ENCODE data around the gene FBXO44. TPM values are rescaled to one million over a fixed set of nuclear protein-coding genes. Genes with fewer than 3 reads are reported as not detected.

The FBXO44 gene
- polyA plus RNA-seq, 1 experiment, result 24.4 TPM

DNA sequence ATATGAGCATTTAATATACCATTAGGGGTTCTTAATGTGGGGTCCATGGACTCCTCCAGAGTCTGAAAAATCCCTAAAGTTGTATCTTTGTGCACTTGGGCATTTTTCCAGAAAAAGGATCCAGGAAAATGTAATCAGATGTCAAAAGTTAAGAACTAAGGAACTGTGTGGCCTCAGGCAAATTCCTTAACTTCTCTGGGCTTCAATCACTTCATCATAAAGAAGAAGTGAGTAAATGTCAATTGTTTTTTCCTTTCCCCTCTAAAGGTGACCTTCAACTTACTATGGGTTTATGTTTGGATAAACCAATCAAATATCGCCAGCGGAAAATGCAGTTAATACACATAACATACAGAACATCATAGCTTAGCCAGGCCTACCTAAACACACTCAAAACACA is 23.8 kb downstream of the FBXO44 start:
- TF ChIP-seq, protein P1, sequence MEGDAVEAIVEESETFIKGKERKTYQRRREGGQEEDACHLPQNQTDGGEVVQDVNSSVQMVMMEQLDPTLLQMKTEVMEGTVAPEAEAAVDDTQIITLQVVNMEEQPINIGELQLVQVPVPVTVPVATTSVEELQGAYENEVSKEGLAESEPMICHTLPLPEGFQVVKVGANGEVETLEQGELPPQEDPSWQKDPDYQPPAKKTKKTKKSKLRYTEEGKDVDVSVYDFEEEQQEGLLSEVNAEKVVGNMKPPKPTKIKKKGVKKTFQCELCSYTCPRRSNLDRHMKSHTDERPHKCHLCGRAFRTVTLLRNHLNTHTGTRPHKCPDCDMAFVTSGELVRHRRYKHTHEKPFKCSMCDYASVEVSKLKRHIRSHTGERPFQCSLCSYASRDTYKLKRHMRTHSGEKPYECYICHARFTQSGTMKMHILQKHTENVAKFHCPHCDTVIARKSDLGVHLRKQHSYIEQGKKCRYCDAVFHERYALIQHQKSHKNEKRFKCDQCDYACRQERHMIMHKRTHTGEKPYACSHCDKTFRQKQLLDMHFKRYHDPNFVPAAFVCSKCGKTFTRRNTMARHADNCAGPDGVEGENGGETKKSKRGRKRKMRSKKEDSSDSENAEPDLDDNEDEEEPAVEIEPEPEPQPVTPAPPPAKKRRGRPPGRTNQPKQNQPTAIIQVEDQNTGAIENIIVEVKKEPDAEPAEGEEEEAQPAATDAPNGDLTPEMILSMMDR (IDR thresholded peaks at IDR 0.05; ENCODE audit: insufficient read depth, low read depth, low read length), result no peak
- ChIA-PET CTCF (interaction anchor here (1.3 to 1.9 kb wide), 2 partner anchors 14 to 641 kb away, joined by 3 to 6 read pairs; partner anchors contain the start of gene FBXO6), POLR2A (no interaction called here)
- no peak for DNase-seq (ENCODE audit: low read depth)
- Histone ChIP-seq H3K27me3 (ENCODE audit: control insufficient read depth, insufficient read depth, low read length) (no peaks in the 10 kb centered on the region), H3K36me3 (ENCODE audit: control insufficient read depth, insufficient read depth, low read length) (peaks cover 19% of the 10 kb centered on the region), H3K4me3 (ENCODE audit: low read depth, low read length) (no peak overlapping the region)

DNA sequence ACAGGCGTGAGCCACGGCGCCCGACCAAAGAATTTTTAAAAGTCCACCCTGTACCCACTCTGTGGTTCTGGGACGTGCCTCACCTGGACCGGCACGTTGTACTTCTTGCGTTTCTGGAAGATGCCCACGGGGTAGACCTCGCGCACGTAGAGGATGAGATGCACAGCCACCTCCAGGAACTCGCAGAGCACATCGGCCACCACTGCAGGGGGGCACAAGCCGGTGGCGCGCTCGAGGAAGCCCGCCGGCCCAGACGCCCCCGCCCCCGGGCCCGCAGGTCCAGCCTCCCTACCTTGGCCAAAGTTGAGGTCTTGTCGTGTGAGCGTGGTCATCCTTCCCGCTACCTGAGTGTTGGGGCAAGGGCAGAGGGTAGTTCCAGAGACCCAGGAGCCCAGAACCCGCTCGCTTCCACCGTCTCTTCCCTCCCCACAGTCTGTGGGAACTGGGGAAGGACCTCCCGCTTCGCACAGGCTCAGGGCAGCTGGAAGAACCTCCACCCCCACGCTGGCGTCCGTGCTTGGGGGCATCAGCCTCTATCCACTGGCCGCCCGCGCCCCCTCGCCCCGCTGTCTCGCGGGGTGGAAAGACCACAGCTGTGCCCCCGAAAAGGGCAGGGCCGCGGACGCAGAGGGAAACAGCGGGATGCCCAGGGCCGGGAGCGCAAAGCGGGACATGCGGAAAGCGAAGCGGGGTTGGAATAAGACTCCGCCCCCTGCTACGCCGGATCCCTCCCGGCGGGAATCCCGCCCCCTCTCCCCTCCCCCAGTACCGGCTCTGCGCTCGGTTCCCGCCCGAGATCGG is 25.8 kb downstream of the FBXO44 start:
- Histone ChIP-seq H3K27me3 (ENCODE audit: control insufficient read depth, insufficient read depth, low read length) (peaks cover 2% of the 10 kb centered on the region), H3K36me3 (ENCODE audit: control insufficient read depth, insufficient read depth, low read length) (peaks cover 12% of the 10 kb centered on the region), H3K4me3 (ENCODE audit: low read depth, low read length) (peak overlapping the region; percentile 98)
- TF ChIP-seq, protein P1 (IDR thresholded peaks at IDR 0.05; ENCODE audit: insufficient read depth, low read depth, low read length), result no peak
- CTCF ChIA-PET, result interaction anchor here (0.9 to 3.5 kb wide), 3 partner anchors 13 to 39 kb away, joined by 4 to 25 read pairs (median 17); partner anchors contain the start of gene FBXO6
- POLR2A ChIA-PET, result interaction anchor here (0.6 kb wide), 1 partner anchor 63 kb away, joined by 3 read pairs; no protein-coding TSS in a partner anchor
- no peak for DNase-seq (ENCODE audit: low read depth)

DNA sequence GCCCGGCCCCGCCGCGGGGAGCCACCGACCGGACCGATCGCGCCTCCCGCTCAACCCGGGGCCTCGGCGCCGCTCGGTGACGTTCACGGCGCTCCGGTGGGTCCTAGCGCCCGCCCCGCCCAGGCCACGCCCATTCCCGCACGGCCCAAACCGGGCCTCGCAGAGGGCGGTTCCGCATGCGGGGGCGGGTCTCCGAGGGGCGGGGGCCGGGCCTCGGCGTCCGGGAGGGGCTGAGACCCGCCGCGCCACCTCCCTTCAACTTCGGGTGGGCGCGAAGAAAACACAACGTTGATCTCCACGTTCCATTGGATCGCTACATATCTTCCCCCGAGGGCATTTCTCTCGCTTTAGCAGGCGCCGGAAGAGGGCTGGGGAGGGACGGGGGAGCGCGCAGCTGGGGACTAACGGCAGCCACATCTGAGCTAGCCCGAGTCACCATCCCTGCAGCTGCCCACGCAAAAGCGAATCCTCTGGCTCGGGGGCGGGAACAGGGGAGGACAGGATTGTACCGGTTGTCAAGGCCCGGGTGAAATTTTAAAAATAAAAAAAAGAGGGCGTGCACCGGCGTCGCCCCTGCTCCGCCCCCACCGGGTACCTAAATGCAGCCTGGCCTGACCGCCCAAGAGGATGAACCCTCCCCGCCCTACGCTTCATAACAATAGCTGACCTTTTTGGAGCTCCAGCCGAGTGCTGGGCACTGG is 26.5 kb downstream of the FBXO44 start, which contains the start of gene MAD2L2:
Gene MAD2L2, minus strand, starts transcription at position 78 of the 701 bp plus-strand sequence. CDS start 547 bp downstream, outside the sequence.
- ChIA-PET CTCF (interaction anchor here (0.7 to 3.5 kb wide), 7 partner anchors 9 to 245 kb away, joined by 3 to 25 read pairs (median 4); partner anchors contain the start of gene FBXO6), POLR2A (no interaction called here)
- peaks cover 2% of the 10 kb centered on the region for H3K27me3 ChIP-seq (ENCODE audit: control insufficient read depth, insufficient read depth, low read length)
- TF ChIP-seq, protein P1 (IDR thresholded peaks at IDR 0.05; ENCODE audit: insufficient read depth, low read depth, low read length), result no peak
- peaks cover 7% of the 10 kb centered on the region for H3K36me3 ChIP-seq (ENCODE audit: control insufficient read depth, insufficient read depth, low read length)
- peak within 1 kb of the TSS; percentile 98 for H3K4me3 ChIP-seq (ENCODE audit: low read depth, low read length)
- peak; percentile 44 for DNase-seq (ENCODE audit: low read depth)

DNA sequence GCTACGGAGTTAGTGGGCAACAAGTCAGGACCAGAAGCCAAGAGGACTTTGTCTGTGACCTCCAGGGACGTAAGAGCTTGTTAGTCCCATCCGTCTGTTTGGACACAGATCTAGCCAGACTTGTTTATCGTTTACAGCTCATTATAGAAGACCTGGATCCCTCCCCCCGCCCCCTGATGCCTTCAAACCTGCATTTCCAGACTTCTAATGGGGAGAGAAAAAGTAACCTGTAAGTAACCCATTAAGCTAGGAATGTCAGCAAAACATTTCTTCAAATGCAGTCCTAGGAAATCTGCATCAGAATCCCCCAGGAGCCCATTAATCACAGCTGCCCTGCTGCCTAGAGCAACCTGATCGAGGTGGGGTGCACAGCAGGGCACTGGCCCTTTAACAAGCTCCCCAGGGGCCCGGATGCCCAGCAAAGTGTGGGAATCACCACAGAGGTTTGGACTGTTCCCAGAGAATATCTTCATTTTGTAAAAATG is 27.7 kb downstream of the FBXO44 start:
- ChIA-PET POLR2A (no interaction called here), CTCF (interaction anchor here (0.8 to 3.5 kb wide), 5 partner anchors 8 to 37 kb away, joined by 3 to 25 read pairs (median 6); partner anchors contain the start of gene FBXO6)
- DNase-seq (ENCODE audit: low read depth), result no peak
- Histone ChIP-seq H3K4me3 (ENCODE audit: low read depth, low read length) (no peak overlapping the region), H3K36me3 (ENCODE audit: control insufficient read depth, insufficient read depth, low read length) (peaks cover 2% of the 10 kb centered on the region; the same call in 1 of the 2 replicates), H3K27me3 (ENCODE audit: control insufficient read depth, insufficient read depth, low read length) (peaks cover 2% of the 10 kb centered on the region)
- TF ChIP-seq, protein P1 (IDR thresholded peaks at IDR 0.05; ENCODE audit: insufficient read depth, low read depth, low read length), result no peak

Data from BJ (cell line).